HG03095 (cell line): ENCODE data around the gene RIT1.

Source experiments
- ATAC-seq: cut with Tn5 transposase; IDR thresholded peaks from one replicate; pipeline ENCODE4 v1.9.1; 2021; ENCODE audit warnings: moderate library complexity; ENCODE audit not compliant: unreplicated experiment

RIT1 gene

DNA sequence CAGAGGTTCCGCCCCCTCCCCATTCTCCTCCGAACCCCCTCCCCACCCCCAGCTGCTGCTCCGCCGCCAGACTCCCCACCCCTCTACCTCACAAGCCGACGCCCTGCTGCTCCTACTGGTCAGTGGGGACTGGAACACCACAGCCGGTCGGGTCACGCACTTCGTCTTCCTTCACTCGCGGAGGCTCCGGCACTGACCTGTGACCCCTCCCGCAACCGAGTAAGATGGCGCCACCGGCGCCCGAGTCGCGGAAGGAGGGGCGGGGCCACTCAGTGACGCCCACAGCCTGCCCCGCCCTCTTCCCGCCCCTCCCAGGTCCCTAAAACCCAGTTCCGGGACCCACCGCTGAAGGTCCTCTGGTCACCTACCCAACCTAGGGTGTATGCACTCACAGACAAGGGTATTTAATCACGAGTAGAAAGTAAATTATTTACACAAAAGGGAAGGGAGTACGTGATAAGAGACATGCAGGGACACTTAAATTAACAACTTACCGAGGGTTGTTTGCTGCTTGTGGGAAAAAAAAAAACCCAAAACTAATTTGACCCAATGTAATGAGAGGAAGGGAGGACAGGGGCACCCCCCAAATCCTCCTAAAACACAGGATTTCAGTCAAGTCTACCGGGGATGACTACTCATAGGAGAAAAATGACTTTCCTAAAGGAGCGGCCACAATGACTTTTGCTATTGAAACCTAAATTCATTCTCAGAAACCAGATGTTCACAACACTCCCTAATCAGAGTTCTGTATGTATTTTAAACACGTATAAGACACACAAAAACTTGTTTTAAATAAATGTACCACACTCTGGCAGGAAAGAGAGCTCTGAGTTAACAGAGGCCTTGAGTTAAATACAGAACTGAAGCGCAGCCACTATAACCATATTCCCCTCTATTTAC, at the start of gene RIT1:
Gene RIT1, minus strand, starts transcription at position 194 of the 900 bp plus-strand sequence. CDS start 588 bp downstream, outside the sequence.
- peak; percentile 73 for ATAC-seq

GRCh38 chr1:155960081-155960745, 49.1 kb upstream of the RIT1 start:
- no peak for ATAC-seq

DNA sequence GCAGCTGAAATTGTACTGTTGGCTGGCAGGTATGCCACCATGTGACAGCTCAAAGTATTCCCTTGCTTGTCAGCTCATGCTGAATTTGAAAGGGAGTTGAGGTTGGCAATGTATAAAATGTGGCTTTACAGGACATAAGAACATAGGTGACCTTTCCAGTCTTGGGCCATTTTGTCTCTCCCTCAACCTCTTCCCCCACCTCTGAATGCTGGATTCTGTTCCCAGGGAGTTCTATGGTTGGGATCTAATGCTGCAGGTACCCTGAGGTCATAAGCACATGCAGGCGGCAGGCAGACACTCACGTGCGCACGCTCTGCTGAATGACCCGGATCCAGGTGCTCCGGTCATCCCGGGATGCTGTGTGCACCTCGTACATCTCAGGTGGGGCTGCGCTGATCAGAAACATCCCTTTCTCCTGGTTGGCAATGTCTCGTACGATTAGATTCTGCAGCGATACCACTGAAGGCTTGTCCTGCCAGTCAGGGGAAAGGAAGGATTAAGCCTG, 46.3 kb upstream of the RIT1 start:
- no peak for ATAC-seq

DNA sequence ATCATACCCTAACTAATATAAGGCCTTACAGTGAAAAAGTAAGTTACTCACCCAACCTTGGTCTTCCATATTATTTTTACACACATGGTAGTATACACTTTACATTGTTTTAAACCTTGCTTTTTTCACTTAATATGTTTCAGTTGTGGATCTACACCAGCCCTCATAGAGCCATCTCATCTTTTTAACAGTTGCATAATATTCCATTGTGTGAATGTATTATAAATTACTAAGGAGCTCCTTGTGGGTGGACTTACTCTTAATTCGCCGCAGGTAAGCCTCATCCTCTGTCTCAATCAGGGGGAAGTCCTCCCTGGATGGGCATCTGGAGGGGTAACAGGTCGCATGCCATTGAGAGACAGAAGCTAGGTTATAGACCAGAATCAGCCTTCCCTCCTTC, 43.5 kb upstream of the RIT1 start:
- no peak for ATAC-seq

- ATAC-seq = no peak
These were observed 41.3 kb upstream of the RIT1 start for GRCh38 chr1:155952505-155952890.

- no peak for ATAC-seq
These were observed 40.8 kb upstream of the RIT1 start for GRCh38 chr1:155951753-155952504.

- ATAC-seq = no peak
These were observed 39.7 kb upstream of the RIT1 start for GRCh38 chr1:155950829-155951228.

- ATAC-seq = no peak
These were observed 36.6 kb upstream of the RIT1 start for GRCh38 chr1:155947741-155948140.

DNA sequence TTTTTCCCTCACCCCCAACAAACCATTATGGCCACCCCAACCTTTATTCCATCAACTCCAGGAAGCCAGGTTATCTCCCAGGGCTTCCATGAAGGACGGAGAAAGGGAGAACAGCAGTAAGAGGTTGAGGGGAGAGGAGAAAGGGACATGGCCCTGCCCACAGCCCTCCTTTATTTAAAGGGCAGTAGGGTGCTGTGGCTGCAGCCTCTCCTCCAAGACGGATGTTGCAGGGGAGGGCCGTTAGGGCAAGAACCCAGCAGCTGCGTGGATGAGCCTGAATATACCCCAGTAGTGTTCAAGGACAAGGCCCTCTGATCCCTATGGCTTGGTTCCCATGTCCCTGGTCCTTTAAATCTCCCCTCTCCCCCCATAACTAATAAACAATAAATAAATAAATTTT, 36.1 kb upstream of the RIT1 start:
- ATAC-seq = no peak

DNA sequence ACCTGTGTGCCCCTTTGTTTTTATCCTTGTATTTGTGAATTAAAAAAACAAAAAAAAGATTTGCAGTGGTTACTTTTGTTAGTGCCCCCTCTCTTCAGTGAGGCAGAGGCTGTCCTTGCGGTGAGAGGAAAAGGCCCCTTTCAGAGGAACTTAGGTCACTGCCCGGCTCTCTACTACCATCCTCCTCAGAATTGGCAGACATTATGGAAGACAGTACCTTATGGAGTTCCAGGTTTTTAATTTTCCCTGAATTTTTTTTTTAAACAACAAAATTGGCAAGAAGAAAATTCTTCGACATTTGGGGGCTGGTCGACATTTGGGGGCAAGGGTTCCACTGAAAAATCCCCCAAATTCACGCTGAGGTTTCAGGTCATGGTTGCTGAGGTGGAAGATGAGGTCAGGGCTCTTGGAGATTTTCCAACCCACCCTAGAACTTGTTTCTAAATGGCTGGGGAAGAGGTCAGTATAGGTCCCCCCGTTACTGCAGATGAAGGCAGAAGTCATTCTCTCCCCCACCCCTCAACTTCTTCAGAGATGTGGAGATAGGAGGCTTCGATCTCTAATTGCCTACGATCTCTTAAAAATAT, 35.6 kb upstream of the RIT1 start:
- peak; percentile 5 for ATAC-seq

DNA sequence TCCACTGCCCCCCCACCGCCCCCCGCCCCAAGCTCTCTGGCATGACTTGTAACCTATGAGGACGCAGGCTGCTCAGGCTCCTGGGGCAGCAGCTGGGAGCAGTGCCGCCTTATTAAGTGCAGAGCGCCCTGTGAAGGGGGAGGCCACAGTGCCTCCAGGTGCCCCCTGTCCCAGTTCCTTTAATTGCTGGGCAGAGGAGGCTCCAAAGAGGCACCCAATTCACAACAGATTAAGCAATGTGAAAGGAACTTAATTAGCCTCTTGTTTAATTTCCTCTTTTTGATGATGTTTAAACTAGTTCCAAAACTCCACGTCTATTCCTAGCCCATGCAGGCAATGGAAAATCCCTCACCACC, 33.3 kb upstream of the RIT1 start:
- ATAC-seq = no peak

GRCh38 chr1:155942578-155943141, 31.5 kb upstream of the RIT1 start:
- ATAC-seq = no peak

DNA sequence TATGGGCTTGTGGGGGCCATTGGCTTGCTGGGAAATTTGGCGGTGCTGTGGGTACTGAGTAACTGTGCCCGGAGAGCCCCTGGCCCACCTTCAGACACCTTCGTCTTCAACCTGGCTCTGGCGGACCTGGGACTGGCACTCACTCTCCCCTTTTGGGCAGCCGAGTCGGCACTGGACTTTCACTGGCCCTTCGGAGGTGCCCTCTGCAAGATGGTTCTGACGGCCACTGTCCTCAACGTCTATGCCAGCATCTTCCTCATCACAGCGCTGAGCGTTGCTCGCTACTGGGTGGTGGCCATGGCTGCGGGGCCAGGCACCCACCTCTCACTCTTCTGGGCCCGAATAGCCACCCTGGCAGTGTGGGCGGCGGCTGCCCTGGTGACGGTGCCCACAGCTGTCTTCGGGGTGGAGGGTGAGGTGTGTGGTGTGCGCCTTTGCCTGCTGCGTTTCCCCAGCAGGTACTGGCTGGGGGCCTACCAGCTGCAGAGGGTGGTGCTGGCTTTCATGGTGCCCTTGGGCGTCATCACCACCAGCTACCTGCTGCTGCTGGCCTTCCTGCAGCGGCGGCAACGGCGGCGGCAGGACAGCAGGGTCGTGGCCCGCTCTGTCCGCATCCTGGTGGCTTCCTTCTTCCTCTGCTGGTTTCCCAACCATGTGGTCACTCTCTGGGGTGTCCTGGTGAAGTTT, 30.8 kb upstream of the RIT1 start:
- no peak for ATAC-seq

DNA sequence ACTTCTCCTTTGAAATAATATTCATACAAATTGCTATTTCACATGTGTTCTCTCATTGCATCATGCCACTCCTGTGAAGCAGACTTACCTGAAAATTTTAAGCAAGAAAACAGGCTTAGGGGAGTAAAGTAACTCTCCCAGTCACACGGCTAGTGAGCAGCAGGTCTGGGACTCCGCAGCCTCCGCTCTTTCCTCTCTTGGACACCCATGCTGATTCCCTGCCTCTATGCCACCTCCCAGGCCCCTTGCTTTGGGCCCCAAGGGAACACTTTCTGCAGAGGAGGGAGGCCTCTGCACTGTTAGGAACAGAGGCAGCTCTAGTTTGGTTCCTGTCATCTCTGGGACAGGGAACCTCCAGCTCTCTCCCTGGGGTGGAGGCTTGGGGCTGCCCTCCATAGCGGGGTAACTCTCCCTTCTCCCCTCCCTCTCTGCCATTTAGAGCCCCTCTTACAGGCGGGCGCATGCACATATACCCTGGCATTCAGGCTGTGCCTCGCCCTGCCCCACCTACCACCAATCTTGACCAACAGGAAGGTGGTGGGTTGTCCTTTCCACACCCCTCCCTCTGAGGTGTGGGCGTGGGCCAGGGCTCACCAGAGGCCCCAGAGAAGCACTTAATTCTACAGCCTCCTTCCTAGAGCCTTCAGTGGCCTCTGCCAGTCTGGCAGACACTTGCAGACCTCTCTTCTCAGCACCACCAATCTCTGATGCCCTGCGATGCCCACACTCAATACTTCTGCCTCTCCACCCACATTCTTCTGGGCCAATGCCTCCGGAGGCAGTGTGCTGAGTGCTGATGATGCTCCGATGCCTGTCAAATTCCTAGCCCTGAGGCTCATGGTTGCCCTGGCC, 30.1 kb upstream of the RIT1 start, which contains the start of gene RXFP4:
Gene RXFP4, plus strand, starts transcription at position 646 of the 852 bp plus-strand sequence. Its CDS starts 72 bp downstream, at position 718.
- no peak for ATAC-seq

DNA sequence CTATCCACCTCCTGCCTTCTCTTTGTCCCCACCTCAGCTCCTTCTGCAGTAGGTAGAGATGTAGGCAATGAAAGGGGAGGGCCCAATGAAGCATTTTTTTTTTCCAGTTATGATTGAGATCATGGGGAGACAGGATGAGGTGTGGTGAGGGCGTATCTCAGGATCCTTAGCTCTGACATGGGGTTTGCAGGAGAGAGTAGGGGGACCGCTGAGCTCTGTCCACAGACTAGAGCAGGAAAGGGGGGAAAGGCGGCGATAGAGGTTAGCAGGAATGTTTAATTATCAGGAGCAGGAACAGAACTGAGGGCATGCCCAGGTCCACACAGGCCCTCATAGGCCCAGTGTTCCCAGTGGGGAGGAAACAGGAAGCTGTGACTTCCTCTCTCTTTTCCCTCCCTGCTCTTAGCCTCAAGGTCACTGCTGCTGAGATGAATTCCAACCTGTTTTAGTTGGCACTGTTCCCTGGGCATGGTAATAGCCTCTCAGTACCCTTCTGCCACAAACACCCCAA, 29.4 kb upstream of the RIT1 start:
- ATAC-seq = no peak

- no peak for ATAC-seq
These were observed 27.1 kb upstream of the RIT1 start for GRCh38 chr1:155938220-155938627.

DNA sequence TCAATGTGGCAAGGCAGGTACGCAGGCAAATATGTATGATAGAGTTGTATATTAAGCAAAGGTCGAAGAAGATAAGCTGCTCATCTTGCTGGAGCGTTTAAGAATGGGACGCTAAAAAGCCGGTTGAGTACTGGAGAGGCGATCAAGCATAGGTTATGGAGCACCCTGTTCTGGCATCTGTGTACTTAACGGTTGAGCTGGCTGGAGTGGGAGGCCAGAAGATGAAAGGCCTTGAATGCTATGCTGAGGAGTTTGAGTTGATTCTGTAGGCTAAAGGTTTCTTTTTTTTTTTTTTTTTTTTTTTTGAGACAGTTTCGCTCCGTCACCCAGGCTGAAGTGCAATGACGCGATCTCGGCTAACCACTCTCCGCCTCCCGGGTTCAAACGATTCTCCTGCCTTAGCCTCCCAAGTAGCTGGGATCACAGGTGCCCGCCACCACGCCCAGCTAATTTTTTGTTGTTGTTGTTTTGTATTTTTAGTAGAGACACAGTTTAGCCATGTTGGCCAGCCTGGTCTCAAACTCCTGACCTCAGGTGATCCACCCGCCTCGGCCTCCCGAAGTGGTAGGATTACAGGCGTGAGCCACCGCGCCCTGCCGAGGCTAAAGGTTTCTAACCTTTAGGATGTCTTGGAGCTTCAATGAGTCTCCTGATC, 23.9 kb upstream of the RIT1 start:
- no peak for ATAC-seq
